Uterus (tissue), 2 donors: ENCODE measurements around the gene TK2.

ENCODE experiments used
- CTCF ChIP-seq, 4 experiments: fragments of 200-600 bp in 2 of 4; fragments of 450-650 bp in 2 of 4; sonication (generic) in 2 of 4; IDR thresholded peaks; one replicate each; pipeline ENCODE4 v1.5.1; 2016 to 2019; ENCODE audit warnings: antibody characterized with exemption in 4 of 4, mild to moderate bottlenecking in 2 of 4, moderate library complexity in 1 of 4
- POLR2A ChIP-seq, 2 donors: fragments of 450-650 bp; IDR thresholded peaks; one replicate each; pipeline ENCODE4 v1.6.1; 2016; ENCODE audit warnings: antibody characterized with exemption in 2 of 2, mild to moderate bottlenecking in 1 of 2, moderate library complexity in 1 of 2

- TF ChIP-seq CTCF (IDR thresholded peaks at IDR 0.05) (no peak), POLR2A (IDR thresholded peaks at IDR 0.05) (no peak)
Observed at GRCh38 chr16:66520406-66521170, 29.3 kb downstream of the TK2 start.
